ENCODE data around the gene DGCR8. TPM values are rescaled to one million over a fixed set of nuclear protein-coding genes. Genes with fewer than 3 reads are reported as not detected.

DGCR8 gene
- total RNA-seq, 1 donor from 2014 or later: 93.1 TPM

DNA sequence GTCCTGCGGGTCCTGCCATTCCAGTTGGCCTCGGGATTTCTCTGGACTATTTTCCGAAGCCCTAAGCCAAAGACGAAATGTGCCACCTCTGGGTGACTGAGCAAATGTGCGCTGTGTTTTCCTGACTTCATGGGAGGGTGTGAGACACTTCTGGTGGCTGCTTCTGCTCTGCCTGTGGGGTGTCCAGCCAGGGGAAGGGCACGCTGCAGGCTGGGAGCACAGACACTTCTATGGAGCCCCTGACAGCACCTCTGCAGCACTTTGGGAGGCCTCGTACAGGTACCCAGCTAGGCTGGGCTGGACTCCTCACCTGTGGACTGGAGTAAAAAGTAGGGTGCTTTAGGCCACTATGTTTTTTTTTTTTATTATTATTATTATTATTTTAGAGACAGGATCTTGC, 41.5 kb upstream of the DGCR8 start:
- Mint-ChIP-seq H3K27me3 (ENCODE audit: unreplicated experiment) (no peaks in the 10 kb centered on the region), H3K27ac (ENCODE audit: unreplicated experiment) (no peak overlapping the region), H3K4me1 (ENCODE audit: low read depth, unreplicated experiment) (peaks cover 4% of the 10 kb centered on the region), H3K9me3 (ENCODE audit: unreplicated experiment) (peaks cover 6% of the 10 kb centered on the region), H3K36me3 (ENCODE audit: unreplicated experiment) (no peaks in the 10 kb centered on the region), H3K4me3 (ENCODE audit: unreplicated experiment) (no peak overlapping the region)
- DNase-seq: no peak
- TF ChIP-seq, protein P1, sequence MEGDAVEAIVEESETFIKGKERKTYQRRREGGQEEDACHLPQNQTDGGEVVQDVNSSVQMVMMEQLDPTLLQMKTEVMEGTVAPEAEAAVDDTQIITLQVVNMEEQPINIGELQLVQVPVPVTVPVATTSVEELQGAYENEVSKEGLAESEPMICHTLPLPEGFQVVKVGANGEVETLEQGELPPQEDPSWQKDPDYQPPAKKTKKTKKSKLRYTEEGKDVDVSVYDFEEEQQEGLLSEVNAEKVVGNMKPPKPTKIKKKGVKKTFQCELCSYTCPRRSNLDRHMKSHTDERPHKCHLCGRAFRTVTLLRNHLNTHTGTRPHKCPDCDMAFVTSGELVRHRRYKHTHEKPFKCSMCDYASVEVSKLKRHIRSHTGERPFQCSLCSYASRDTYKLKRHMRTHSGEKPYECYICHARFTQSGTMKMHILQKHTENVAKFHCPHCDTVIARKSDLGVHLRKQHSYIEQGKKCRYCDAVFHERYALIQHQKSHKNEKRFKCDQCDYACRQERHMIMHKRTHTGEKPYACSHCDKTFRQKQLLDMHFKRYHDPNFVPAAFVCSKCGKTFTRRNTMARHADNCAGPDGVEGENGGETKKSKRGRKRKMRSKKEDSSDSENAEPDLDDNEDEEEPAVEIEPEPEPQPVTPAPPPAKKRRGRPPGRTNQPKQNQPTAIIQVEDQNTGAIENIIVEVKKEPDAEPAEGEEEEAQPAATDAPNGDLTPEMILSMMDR (IDR thresholded peaks at IDR 0.05; ENCODE audit: partially characterized antibody, unreplicated experiment): no peak

DNA sequence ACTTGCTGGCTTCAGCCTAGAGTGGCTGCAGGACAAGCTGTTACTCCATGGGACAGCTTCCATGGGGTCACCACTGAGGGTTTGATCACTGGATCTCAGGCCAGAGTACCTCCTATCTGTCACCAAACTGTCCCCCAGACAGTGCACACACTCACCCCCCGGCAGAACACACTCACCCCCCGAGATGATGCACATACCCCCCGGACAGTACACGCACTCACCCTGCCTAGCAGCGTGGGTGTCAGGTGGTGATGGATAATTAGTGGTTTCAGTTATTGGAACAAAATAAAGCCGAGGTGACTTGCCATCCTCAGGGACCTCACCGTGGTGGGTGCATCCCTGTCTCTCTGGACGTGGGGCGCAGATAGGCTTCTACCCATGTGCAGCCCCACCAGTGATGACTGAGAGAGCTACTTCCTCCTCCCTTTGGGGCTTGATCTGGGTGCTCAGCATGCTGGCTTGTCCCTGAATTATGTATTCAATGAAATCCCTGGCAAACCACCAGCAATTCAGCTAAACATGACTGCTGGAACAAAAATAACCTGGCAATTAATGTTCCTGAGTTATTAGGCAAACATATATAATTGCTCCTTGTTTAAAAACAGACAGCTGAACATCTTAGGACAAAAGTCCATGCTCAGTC, 40.2 kb upstream of the DGCR8 start:
- Mint-ChIP-seq H3K36me3 (ENCODE audit: unreplicated experiment) (no peaks in the 10 kb centered on the region), H3K27me3 (ENCODE audit: unreplicated experiment) (no peaks in the 10 kb centered on the region), H3K4me3 (ENCODE audit: unreplicated experiment) (no peak overlapping the region), H3K4me1 (ENCODE audit: low read depth, unreplicated experiment) (peaks cover 4% of the 10 kb centered on the region), H3K9me3 (ENCODE audit: unreplicated experiment) (peaks cover 6% of the 10 kb centered on the region), H3K27ac (ENCODE audit: unreplicated experiment) (no peak overlapping the region)
- TF ChIP-seq, protein P1 (IDR thresholded peaks at IDR 0.05; ENCODE audit: partially characterized antibody, unreplicated experiment): no peak
- DNase-seq: no peak

DNA sequence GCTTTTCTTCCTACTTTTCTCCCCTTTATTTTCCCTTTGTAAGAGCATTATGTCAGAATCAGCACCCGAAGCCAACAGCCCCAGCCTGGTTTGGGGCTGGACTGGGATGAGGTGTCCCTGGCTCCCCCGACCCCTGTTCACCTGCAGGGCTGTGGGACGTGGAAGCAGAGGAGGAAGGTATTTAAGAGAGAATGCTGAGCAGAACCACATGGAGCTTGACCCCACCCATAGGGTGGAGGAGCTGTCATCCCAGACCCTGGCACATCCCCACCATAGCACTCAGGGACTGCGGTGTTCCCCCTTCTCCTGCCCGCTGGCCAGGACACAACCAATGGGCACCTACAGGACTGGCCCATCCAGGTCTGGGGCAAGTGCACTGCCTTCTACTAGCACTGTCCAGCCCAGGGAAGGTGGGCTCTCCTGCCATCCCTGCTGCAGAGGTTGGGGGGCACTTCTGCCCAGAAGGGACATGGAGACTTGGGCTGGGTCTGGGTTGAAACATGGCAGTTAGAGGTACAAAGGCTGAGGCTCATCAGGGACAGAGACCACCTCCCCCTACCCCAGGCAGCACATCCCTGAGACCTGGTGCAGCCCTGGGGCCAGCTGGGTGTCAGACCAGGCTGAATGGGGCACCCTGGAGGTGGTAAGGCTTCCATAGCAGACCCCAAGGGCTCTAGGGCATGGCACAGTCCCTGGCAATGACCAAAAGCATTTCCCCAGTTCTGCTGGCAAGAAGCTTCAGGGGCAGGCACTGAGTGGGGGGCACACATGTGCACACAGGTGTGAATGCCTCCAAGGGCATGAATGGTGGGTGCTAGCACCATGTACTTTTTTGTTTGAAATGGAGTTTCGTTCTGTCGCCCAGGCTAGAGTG, 39.5 kb upstream of the DGCR8 start:
- Mint-ChIP-seq H3K27ac (ENCODE audit: unreplicated experiment) (no peak overlapping the region), H3K9me3 (ENCODE audit: unreplicated experiment) (peaks cover 5% of the 10 kb centered on the region), H3K4me1 (ENCODE audit: low read depth, unreplicated experiment) (no peaks in the 10 kb centered on the region), H3K27me3 (ENCODE audit: unreplicated experiment) (no peaks in the 10 kb centered on the region), H3K36me3 (ENCODE audit: unreplicated experiment) (no peaks in the 10 kb centered on the region), H3K4me3 (ENCODE audit: unreplicated experiment) (no peak overlapping the region)
- TF ChIP-seq, protein P1 (IDR thresholded peaks at IDR 0.05; ENCODE audit: partially characterized antibody, unreplicated experiment): no peak
- DNase-seq: no peak

DNA sequence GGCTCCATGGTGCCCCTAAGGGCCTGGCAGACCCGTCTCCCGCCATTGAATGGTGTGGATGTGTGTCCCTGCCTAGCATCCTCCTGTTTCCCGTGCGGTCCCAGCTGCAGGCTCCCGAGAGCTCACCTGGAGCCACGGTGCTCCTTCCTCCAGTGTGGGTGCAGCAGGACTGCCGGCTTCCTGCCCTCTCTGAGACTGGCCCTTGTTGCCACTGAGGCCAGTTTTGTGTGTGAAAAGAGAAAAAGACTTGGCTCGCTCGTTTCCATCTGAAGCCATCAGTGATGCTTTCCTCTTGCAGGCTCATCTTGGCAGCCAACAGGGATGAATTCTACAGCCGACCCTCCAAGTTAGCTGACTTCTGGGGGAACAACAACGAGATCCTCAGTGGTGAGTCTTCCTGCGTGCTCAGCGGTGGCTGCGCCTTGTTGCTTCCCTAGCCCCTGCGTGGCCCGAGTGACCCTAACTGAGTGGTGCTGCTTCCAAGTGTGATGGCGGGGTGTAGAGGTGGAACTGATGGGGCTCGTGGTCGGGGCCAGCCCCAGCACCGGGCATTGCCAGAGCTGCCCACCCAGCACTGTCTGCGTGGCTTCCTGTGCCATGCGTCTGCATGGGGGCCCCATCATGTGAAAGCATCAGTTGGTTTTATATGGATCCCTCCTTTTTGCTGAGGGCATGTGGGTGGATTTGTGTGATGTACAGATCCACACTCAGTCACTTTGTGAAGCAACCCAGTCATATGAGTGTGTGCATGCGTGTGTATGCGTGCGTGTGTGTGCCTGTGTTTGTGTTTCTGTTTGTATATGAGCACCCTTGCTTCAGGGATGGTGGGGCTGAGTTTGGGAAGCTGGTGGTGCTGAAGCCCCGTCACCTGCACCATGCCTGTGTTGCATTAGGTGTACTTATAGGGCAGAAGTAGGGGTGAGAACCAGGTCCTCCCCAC, 36.7 kb upstream of the DGCR8 start:
- TF ChIP-seq, protein P1 (IDR thresholded peaks at IDR 0.05; ENCODE audit: partially characterized antibody, unreplicated experiment): no peak
- Mint-ChIP-seq H3K36me3 (ENCODE audit: unreplicated experiment) (peaks cover 4% of the 10 kb centered on the region), H3K9me3 (ENCODE audit: unreplicated experiment) (peaks cover 5% of the 10 kb centered on the region), H3K27me3 (ENCODE audit: unreplicated experiment) (peaks cover 2% of the 10 kb centered on the region), H3K27ac (ENCODE audit: unreplicated experiment) (no peak overlapping the region), H3K4me3 (ENCODE audit: unreplicated experiment) (no peak overlapping the region), H3K4me1 (ENCODE audit: low read depth, unreplicated experiment) (no peaks in the 10 kb centered on the region)
- no peak for DNase-seq

Measured in glutamatergic neuron (in vitro differentiated cells).